Inflammatory macrophage (primary cell): Measurements from ENCODE around the gene ST3GAL2.
A peak's percentile ranks its signal among the peaks of the same experiment; 100 is the strongest.

Experiments
- DNase-seq, 2 donors: peaks; one replicate each; pipeline ENCODE4 v3.0.0-alpha.2; 2020 to 2022

ST3GAL2 gene

DNA sequence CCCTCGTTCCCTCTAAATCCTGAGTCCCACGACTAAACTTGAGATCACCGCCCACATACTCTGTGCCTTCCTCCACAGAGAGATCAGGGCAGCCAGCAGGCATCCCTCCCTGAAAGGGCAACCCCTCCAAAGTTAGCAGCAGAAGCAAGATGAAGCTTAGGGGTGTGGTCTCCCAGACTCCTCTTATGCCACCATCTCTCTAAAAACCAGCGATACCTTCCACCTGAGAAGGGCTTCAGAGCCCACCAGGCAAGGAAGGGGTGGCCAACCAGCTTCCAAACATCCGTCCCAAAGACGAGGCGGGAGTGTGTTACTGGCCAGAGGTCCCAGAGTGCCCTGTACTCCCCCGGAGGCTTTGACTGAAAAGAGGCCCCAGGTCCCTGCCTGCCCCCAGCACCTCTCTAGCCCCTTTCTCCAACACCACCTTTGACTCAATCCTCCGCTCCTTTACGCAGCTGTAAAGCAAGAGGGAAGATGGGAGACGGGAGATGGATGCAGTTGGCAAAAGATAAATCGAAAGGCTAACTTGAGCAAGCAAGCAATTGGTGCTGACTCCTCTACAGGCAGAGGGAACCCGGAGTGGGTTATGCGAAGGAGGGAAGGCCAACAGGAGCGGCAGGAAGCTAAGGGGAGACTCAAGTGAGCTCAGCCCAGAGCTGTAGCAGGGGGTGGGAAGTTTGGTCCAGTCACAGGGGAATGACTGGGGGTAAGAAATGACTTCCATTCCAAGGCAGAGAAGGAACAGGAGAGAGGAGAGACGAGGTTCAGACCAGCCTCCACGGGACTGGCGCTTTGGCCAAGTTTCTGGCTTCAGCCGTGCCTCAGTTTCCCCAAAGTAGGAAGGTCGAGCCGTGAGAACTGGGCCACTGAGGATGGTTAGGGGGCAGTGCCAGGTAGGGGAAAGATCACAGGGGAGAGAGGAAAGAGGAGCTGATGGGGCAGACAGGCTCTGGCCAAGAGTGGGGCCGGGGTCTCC lies 1.0 kb downstream of the ST3GAL2 start:
- DNase-seq, result peak; percentile 46 to 69

GRCh38 chr16:70437017-70437581 lies 1.8 kb downstream of the ST3GAL2 start:
- DNase-seq, result no peak

DNA sequence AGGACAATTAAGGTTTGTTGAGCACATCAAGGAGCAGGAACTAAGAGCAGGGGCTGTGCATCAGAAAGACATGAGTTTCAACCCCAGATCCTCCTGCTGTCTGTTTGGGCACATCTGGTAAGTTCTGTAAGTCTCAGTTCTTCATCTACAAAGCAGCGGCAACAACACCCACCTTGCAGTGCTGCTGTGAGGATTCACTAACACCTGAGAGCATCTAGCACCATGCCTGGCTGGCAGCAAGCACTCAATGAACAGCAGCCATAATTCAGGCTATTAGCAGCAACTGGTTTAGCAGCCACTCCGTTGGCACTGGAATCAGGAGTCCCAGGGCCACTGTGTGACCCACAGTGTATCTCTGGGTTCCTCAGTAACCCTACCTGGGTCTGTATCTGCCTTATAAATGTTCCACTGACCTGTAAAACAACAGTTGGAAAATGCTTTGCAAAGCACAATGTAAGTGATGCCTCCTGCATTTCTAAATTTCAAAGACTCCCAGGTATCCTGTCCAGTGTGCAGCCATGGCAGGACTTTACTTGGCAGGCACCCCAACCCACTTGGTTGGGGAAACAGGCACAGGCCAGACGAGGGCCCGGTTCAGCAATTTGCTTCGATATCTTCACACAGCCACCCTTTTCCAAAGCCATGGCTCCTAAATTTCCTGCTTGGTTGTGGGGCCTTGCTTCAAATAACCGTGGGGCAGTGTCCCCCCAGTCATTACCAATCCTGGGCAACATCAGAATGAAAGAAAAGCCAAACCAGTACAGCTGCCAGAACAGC lies 4.2 kb downstream of the ST3GAL2 start:
- no peak for DNase-seq

GRCh38 chr16:70433458-70434103 lies 5.3 kb downstream of the ST3GAL2 start:
- DNase-seq, result peak; percentile 31 to 65

DNA sequence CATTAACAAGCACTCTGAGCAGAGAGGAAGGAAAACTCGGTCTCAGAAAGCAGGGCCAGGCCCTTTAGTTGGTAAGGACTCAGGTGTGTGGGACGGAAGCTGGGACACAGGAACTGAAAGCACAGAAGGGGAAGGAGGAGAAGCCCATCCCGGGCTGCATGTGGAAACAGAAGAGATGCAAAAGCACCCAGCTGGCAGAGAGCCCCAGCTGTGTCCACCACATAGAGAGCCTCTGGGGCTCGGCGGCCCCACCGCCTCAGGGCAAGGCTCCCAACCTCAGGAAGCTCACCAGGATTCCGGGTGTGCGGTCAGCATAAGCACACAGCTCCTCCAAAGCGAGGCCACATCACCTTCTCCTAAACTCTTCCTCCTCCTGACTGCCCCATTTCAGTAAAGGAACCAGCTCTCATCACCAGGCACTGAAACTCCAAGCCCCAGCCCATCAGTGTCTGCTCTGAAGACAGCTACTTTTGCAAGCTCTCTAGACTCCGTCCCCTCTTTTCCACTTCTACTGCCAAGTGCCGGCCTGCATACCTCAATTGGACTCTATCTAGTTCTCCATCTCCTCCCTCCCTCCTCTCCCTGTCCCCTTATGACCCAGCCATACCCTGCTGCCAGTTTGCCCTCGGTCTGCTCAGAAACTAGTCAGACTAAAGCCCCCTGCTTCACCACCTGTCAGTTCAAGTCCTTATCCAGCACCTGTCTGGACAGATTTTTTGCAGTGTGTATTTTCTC lies 6.0 kb downstream of the ST3GAL2 start:
- DNase-seq, result peak; percentile 48 to 66

GRCh38 chr16:70432356-70432722 lies 6.6 kb downstream of the ST3GAL2 start:
- peak; percentile 73 to 83 for DNase-seq

DNA sequence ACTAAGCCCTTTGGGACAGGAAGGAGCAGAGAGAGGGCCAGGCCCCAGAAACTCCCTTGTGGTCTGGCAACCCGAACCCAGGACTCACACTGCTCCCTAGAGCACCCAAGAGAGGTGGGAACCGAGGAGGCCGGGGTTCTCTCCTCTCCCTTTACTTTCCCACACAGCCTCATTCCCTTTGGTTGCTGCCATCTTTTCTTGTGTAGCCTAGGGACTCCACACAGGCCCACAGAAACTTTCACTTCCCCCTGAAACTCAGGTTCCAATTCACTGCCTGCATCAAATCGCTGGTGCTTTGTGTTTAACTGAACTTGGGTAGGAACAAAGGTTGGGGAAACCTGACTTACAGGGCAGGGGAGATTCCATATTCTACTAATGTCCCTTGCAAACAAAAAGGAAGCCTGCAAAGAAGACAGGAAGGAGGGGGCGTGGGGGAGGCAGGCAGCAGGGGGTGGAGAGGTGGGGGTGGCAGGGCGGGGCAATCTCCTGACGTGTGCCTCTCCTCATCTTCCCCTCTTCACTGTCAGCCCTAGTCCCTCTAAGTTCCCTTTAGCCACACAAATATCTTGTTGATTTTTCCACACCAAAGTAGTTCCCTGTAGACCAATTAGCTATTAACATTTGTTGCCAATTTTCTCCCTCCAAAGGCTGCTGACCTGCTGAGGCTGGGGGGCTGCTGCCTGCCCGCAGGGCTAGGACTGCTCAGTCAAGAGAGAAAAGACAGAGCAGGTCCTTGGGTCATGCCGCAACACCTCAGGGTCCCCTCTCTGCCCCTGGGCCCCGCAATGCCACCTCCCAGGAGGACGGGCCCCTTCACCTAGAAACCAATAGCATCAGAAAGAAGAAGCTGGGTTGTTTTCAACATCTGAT lies 8.0 kb downstream of the ST3GAL2 start:
- peak; percentile 82 to 91 for DNase-seq

DNA sequence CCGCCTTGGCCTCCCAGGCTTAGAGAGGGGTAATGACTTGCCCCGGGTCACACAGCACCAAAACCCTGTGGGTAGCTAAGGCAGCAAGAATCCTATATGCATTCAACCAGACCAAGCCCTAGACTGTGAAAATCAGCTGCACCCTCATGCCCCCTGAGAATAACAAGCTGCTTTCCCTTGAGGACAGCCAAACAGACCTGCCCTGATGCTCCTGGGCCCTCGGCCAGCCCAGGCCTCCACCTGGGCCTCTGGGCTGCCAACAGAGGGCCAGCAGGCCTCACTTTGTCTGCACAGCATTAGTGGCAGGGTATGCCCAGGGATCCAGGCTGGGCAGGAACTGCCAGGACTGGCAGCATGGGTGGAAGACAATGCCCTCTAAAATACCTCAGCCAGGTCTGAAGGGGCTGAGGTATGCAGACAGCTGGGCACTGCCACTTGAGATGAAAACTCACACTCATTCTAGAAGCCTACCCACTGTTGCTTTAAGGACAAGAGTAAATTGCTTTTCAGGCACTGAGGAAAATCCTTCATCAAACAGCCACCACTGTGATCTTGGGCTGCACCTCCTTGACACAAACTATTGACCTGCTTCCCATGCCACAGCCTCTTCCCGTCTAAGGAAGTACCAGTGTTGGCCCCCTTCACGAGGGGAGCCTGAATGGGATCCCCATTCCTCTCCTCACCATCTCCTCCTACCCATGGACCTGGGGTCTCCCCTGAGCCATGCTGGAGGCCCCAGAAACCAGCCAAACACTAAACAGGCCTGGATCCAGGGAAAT lies 8.8 kb downstream of the ST3GAL2 start:
- DNase-seq, result no peak

- DNase-seq, result peak; percentile 68 to 87
Observed at GRCh38 chr16:70428178-70428998, 10.5 kb downstream of the ST3GAL2 start.

DNA sequence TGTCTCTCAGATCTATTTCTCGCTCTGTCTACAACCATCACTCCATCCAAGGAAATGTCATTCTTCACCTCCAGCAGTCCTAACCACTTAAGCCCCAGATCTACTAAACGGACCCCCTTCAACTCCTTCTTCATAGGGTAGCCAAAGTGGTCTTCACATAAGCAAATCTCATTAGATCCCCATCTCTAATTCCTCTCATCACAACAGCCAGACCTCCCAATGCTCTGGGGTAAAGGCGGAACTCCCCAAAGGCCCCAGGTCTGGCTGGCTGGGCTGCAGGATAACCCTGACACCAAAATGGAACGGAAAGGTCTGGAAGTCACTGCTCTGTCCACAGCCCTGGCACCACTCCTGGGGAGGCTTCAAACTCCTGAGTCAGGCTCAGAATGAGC lies 11.1 kb downstream of the ST3GAL2 start:
- DNase-seq, result no peak

DNA sequence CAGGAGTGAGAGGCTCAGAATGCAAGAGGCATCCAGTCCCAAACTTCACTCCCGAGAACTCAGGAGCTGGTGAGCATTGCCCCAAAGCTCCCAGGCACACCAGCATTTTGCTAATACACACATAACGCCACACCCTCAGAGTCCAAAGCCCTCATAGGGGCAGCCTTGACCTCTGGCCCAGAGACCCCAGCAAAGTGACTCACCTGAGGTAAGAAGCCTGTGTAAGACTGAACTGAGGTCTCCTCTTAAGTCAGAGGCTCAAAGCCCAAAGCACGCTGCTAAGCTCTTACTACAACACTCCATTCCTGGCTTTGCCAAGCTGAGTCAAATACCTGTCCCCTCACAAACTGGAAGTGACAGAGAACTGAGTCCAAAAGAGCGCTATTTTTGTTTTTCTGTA lies 16.4 kb downstream of the ST3GAL2 start:
- DNase-seq, result no peak

DNA sequence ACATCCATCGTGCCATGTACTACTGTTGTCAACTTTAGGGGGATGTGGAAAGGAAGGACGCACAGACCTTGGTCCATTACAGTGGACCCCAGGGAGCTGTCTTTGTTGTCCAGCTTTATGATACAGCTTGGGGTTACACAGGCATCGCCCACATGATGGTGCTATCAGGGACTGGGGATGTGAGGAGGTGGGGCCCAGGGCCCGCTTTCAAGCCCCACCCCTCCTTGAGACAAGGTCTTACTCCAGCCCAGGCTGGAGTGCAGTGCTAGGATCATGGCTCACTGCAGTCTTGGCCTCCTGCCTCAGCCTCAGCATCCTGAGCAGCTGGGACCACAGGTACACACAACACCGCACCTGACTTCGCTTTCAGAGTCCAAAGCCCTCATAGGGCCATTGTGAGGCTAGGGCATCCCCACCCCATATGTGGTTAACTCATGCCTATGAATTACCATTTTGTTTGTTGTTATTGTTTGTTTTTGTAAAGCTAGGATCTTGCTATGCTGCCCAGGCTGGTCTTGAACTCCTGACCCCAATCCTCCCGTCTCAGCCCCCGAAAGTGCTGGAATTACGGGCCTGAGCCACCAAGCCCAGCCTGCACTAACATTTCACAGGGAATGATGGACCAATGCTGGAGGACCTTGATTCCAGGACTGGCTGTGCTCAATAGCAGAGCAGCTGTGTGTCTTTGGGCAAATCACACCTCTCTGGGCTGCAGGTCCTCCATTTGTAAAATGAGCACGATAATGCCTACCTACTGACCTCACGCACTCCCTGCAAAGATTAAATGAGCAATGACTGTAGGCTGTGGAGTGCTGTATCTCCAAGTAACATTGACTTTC lies 17.2 kb downstream of the ST3GAL2 start:
- DNase-seq, result no peak

DNA sequence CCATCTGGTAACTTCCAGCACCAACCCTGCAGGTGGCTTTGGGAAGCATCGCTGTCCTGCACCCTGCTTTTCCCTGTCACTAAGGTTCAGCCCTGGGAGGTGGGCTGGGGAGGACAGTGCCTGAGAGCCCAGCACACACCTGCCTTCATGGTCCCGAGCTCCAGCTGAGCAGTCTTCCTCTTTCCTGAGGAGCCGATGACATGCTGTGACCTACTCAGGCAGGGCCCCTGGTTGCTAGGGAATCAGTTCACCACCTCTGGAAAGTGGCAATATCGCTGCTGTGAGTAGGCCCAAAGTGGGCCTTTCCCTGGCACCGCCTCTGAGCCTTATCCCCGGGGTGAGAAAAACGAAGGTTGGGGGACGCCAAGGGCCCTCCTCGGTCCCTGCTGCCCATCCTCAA lies 17.9 kb downstream of the ST3GAL2 start:
- no peak for DNase-seq

DNA sequence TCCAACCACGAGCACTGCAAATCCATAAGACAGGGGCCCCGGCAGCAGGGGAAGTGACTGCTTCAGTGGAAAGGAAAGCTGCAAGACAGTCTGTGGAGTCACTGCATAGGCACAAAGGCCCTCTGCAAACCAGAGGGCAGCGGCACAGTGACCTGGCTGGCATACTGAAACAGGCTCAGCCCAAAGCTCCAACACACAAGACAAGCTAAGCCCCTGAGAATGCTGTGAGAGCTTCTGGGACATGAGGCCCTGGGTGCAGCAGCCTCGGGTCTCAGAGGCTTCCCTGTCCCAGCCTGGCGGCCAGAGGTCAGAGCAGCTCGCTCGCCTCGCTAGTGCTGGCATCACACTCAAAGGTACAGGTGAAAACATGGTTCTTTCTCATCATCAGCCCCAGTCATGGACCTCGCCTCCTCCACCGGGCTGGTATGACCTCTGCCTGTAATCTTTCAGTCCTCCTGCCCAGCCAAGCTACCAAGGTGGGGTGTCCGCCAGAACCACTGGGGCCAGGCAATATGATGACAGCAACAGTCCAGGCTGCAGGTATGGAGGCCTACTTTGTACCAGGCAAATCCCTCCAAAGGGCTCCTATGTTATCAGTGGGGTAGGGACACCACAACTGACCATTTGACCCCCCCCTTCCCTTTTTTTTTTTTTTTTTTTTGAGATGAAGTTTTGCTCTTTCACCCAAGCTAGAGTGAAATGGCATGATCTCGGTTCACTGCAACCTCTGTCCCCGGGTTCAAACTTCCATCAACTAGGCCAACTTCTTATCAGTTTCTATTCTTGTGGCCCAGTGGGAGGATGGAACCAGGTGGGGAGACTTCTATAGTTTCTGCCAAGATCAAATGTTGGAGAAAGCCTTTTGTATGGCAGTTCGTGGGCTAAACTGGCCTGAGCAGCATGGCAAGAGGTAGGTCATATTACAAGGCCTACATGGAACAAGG lies 19.2 kb downstream of the ST3GAL2 start:
- DNase-seq, result peak in 1 of 2 donors; percentile 29

GRCh38 chr16:70418993-70419318 lies 19.9 kb downstream of the ST3GAL2 start:
- DNase-seq, result no peak

DNA sequence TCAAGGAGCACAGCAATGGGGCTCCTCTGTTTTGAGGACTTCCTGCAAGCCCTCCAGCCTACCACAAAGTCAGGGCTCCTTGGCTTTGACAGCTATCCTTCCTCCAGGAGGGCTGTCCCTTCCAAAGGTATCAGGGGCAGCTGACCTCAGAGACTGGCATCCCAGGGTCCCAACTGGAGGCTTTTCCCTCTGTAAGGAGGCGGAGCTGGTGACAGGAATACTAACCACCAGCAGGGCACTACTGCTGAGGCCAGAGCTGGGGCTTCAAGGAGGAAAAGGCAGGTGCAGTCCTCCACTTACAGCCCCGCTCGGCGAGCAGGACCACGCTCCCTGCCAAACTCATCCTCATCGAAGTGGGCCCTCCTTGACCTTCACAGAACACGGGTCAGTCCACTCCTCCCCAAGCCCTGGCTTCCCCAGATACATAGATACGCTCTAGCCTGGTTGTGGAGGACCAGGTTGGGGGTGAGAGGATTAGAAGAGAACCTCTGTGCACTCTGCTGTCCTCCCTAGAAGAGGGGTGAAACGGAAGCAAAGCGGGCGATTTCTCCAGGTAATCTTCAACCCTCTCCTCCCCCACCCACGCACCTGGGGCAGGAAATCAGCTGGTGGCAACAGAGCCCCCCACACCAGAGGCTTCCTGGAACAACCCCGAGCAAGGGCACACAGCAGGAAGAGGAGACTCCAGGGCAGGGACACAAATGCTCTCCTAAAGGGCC lies 20.5 kb downstream of the ST3GAL2 start:
- DNase-seq, result no peak

- no peak for DNase-seq
Observed at GRCh38 chr16:70417661-70418060, 21.2 kb downstream of the ST3GAL2 start.
